Esophagus squamous epithelium (tissue), 5 donors: Measurements from ENCODE around the gene CDHR5. TPM values are rescaled to one million over a fixed set of nuclear protein-coding genes. Genes with fewer than 3 reads are reported as not detected.

ENCODE experiments used
- DNase-seq: peaks from one replicate; lab custom pipeline; 2025; lab: John Stamatoyannopoulos, UW
- H3K27ac ChIP-seq, 4 donors: fragments of 200-600 bp; sonication (generic); one replicate each; pipeline ENCODE4 v1.5.1; 2016 to 2019; ENCODE audit warnings: mild to moderate bottlenecking in 1 of 4
- H3K27me3 ChIP-seq, 4 donors: fragments of 200-600 bp; sonication (generic); 1 replicate in 3 of 4; 2 replicates in 1 of 4; pipeline versions ENCODE4 v1.5.1 to v1.6.0; 2017 to 2021; ENCODE audit warnings: antibody characterized with exemption in 1 of 4
- H3K36me3 ChIP-seq, 3 donors: fragments of 200-600 bp; sonication (generic); one replicate each; pipeline ENCODE4 v1.5.1; 2016 to 2019
- H3K4me1 ChIP-seq, 3 donors: fragments of 200-600 bp; sonication (generic); one replicate each; pipeline ENCODE4 v1.5.1; 2017 to 2019
- H3K4me3 ChIP-seq, 4 donors: fragments of 200-600 bp; sonication (generic); 1 replicate in 3 of 4; 2 replicates in 1 of 4; pipeline ENCODE4 v1.5.1; 2016 to 2019; ENCODE audit warnings: mild to moderate bottlenecking in 2 of 4, moderate library complexity in 1 of 4
- H3K9me3 ChIP-seq, 3 donors: fragments of 200-600 bp; sonication (generic); one replicate each; pipeline ENCODE4 v1.5.1; 2016 to 2019
- POLR2A ChIP-seq, 4 donors: fragments of 450-650 bp; IDR thresholded peaks; one replicate each; pipeline ENCODE4 v1.6.1; 2017; ENCODE audit warnings: antibody characterized with exemption in 4 of 4, mild to moderate bottlenecking in 4 of 4, moderate library complexity in 3 of 4
- WGBS, 2 donors: methylation state at CpG; one replicate each; pipeline ENCODE4 v1.1.5; 2018; 5-methylcytosine and 5-hydroxymethylcytosine counted together
- intact Hi-C: fragments of 100-400 bp; cut with DNase I; formaldehyde crosslinking; loops from one replicate; pipeline ENCODE4 v1.15.0; 2022
- total RNA-seq, 4 donors: library from RNA; depleted of rRNA; stranded (reverse); fragments of >200 nt; gene quantifications; one replicate each; pipeline ENCODE4 v1.1.0, GENCODE V29; 2016
- TF ChIP-seq, protein P1 (sequence below), 6 experiments: fragments of 450-650 bp in 4 of 6; fragments of 200-600 bp in 2 of 6; sonication (generic) in 2 of 6; IDR thresholded peaks; one replicate each; pipeline ENCODE4 v1.5.1; 2016 to 2019; ENCODE audit warnings: antibody characterized with exemption in 6 of 6, mild to moderate bottlenecking in 4 of 6, moderate library complexity in 4 of 6
- donor health status: DM: yes; HTN: yes; CAD: no.

Gene CDHR5
- total RNA-seq, 4 donors from 2014 or later = not detected

DNA sequence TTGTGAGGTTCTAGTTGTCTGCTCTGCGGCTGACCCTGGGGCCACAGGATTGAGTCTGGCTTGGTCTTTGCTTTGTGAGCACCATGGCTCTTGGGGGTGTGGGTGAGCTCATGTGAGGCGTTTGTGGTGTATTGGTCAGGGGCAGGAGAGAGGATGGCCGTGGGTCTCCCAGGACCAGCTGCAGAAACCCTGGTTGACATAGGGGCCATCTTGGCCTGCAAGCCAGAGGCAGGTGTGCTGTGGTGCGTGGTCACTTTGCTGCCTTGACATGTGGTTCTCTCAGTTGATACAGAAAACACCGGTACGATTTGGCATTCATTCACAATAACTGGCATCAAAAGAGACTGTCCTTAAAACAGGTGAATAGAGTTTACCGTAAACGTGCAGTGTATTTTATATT lies 37.2 kb downstream of the CDHR5 start:
- Histone ChIP-seq H3K27ac (peak overlapping the region in 2 of 4 donors; percentile 54 to 58), H3K9me3 (no peaks in the 10 kb centered on the region), H3K27me3 (no peaks in the 10 kb centered on the region), H3K36me3 (peaks cover 18 to 99% (median 71%) of the 10 kb centered on the region in 3 donors), H3K4me1 (no peaks in the 10 kb centered on the region), H3K4me3 (no peak overlapping the region)
- TF ChIP-seq, protein P1, sequence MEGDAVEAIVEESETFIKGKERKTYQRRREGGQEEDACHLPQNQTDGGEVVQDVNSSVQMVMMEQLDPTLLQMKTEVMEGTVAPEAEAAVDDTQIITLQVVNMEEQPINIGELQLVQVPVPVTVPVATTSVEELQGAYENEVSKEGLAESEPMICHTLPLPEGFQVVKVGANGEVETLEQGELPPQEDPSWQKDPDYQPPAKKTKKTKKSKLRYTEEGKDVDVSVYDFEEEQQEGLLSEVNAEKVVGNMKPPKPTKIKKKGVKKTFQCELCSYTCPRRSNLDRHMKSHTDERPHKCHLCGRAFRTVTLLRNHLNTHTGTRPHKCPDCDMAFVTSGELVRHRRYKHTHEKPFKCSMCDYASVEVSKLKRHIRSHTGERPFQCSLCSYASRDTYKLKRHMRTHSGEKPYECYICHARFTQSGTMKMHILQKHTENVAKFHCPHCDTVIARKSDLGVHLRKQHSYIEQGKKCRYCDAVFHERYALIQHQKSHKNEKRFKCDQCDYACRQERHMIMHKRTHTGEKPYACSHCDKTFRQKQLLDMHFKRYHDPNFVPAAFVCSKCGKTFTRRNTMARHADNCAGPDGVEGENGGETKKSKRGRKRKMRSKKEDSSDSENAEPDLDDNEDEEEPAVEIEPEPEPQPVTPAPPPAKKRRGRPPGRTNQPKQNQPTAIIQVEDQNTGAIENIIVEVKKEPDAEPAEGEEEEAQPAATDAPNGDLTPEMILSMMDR (IDR thresholded peaks at IDR 0.05) = no peak
- no peak for TF ChIP-seq POLR2A (IDR thresholded peaks at IDR 0.05)
- intact Hi-C loops = no loop called here
- WGBS, 2 donors = 74 to 86% methylated on average over 5 to 6 of the region's 8 CpGs
- DNase-seq = no peak

DNA sequence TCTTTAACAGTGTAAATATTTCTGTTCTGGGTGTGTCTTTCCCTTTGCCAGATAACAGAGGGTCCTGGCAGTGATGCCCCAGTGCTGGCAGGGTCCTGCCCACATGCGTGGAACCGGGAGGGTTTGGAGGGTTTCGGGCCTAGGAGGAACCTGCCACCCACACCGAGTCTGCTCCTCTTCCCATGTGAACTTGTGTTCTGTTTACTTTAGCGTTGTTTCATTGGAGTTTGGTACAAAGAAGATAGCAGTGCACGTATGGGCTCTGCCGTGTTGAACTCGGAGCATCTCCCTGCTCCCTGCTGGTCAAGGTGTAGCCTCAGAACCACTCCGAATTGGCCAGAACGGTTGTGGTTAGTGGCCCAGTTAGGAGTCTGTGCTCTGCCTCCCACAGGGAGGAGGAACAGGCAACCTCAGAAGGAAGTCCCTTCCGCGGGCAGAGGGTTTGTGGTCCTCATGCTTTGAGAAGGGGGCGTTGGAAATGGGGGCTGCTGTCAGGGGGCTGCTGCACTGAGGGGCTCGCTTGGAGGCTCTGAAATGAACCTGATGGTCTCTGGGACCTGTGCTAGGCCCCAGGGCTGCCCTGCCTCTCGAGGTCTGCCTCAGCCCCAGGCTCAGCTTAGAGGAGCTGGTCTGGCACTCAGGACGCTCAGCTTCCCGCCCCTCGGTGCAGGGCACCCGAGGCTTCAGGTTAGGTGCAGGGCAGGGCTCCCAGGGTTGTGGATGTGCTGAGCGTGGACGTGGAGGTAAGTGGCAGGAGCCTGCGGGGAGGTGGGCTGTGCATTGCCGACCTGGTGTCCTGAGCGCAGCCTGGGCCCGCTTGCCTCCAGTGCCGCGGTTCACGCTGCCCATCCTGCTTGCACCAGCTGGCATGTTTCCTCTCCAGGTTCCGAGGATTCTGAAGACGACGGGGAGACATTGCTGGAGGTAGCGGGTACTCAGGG lies 38.1 kb downstream of the CDHR5 start:
- no peak for DNase-seq
- WGBS, 2 donors = 88 to 89% methylated on average over 15 of the region's 32 CpGs
- TF ChIP-seq POLR2A (IDR thresholded peaks at IDR 0.05) = no peak
- TF ChIP-seq, protein P1 (IDR thresholded peaks at IDR 0.05) = no peak
- Histone ChIP-seq H3K9me3 (no peaks in the 10 kb centered on the region), H3K27me3 (no peaks in the 10 kb centered on the region), H3K4me3 (no peak overlapping the region), H3K4me1 (peaks cover 0 to under 1% (median 0%) of the 10 kb centered on the region in 3 donors), H3K36me3 (peaks cover 14 to 99% (median 77%) of the 10 kb centered on the region in 3 donors), H3K27ac (no peak overlapping the region)
- intact Hi-C loops = no loop called here

DNA sequence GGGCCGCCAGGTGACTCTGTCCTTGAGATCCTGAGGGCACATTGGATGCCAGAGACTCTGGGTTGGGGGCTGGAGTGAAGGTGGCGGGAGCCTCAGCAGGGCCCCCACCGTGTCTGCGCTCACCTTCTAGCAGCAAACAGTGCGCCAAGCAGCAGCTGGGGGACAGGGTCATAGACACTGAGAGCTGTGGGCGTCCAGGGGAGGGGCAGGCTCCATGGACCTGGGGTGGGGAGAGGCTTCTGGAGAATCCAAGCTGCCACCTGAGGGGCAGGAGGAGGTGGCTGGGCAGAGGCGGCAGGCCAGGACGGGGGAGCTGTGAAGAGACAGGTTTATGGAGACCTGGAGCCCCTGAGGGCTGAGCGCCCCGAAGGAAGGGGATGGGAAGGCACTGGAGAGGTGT lies 40.5 kb downstream of the CDHR5 start:
- Histone ChIP-seq H3K9me3 (no peaks in the 10 kb centered on the region), H3K27me3 (no peaks in the 10 kb centered on the region), H3K36me3 (peaks cover 10 to 81% (median 62%) of the 10 kb centered on the region in 3 donors), H3K4me3 (no peak overlapping the region), H3K4me1 (peaks cover 6 to 22% (median 12%) of the 10 kb centered on the region in 3 donors), H3K27ac (no peak overlapping the region)
- no peak for DNase-seq
- intact Hi-C loops = no loop called here
- TF ChIP-seq POLR2A (IDR thresholded peaks at IDR 0.05) = no peak
- TF ChIP-seq, protein P1 (IDR thresholded peaks at IDR 0.05) = no peak
- 89 to 97% methylated on average over 4 of the region's 10 CpGs for WGBS, 2 donors

DNA sequence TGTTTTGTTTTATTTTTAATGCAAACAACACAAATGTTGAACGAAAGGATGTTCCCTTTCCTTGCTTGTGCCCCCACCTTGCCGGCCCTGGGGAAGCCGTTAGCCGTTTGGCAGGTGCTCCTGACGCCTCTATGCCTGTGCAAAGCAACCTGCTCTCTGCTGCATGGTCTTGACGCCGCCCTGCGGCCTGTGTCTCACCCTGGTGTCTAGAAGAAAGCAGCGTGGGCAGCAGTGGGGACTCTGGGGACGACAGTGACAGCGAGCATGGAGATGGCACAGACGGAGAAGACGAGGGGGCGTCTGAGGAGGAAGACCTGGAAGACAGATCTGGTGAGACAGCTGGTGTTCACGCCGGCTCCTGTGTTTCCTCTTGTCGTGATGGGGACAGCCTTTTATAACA lies 43.0 kb downstream of the CDHR5 start:
- H3K27me3 ChIP-seq = no peaks in the 10 kb centered on the region
- intact Hi-C loops = no loop called here
- DNase-seq = no peak
- H3K36me3 ChIP-seq = peaks cover 10 to 55% (median 42%) of the 10 kb centered on the region in 3 donors
- TF ChIP-seq, protein P1 (IDR thresholded peaks at IDR 0.05) = no peak
- no peak for TF ChIP-seq POLR2A (IDR thresholded peaks at IDR 0.05)
- H3K4me1 ChIP-seq = peaks cover 32 to 48% (median 33%) of the 10 kb centered on the region in 3 donors
- no peaks in the 10 kb centered on the region for H3K9me3 ChIP-seq
- H3K4me3 ChIP-seq = no peak overlapping the region
- 73 to 82% methylated on average over 10 to 15 of the region's 17 CpGs for WGBS, 2 donors
- no peak overlapping the region for H3K27ac ChIP-seq

DNA sequence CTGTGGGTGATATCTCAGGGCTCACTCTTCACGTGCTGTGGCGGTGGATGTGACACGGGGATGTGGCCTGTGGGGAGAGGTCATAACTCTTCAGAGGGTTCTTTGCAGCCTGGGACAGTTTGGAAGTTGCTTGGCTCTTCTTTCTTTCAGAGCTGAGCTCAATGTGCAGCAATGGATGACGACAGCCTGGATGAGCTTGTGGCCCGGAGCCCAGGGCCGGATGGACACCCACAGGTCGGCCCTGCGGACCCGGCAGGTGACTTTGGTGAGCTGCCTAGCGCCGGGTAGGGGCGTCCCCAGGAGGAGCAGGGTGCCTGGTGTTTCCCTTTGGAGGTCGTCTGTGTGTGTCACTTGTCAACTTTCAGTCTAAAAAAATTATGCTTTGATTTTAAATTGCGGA lies 43.4 kb downstream of the CDHR5 start:
- Histone ChIP-seq H3K27me3 (no peaks in the 10 kb centered on the region), H3K9me3 (no peaks in the 10 kb centered on the region), H3K4me1 (peaks cover 32 to 48% (median 33%) of the 10 kb centered on the region in 3 donors), H3K4me3 (no peak overlapping the region), H3K27ac (no peak overlapping the region), H3K36me3 (peaks cover 10 to 51% (median 40%) of the 10 kb centered on the region in 3 donors)
- WGBS, 2 donors = 82 to 85% methylated on average over 9 of the region's 14 CpGs
- DNase-seq = no peak
- TF ChIP-seq POLR2A (IDR thresholded peaks at IDR 0.05) = no peak
- TF ChIP-seq, protein P1 (IDR thresholded peaks at IDR 0.05) = no peak
- intact Hi-C loops = no loop called here
